Glomerular visceral epithelial cell (primary cell): ENCODE measurements around the gene PSMF1.
A peak's percentile ranks its signal among the peaks of the same experiment; 100 is the strongest.

Source experiments
- DNase-seq: peaks from one replicate; pipeline ENCODE4 v3.0.0-alpha.2; 2016; ENCODE audit errors: extremely low spot score

PSMF1 gene, protein sequence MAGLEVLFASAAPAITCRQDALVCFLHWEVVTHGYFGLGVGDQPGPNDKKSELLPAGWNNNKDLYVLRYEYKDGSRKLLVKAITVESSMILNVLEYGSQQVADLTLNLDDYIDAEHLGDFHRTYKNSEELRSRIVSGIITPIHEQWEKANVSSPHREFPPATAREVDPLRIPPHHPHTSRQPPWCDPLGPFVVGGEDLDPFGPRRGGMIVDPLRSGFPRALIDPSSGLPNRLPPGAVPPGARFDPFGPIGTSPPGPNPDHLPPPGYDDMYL

GRCh38 chr20:1118336-1119127 lies at the start of gene PSMF1:
TSS of gene PSMF1 (plus strand) at chr20:1118602. CDS start at chr20:1118774, 172 bp downstream.
- DNase-seq, result peak; percentile 96

DNA sequence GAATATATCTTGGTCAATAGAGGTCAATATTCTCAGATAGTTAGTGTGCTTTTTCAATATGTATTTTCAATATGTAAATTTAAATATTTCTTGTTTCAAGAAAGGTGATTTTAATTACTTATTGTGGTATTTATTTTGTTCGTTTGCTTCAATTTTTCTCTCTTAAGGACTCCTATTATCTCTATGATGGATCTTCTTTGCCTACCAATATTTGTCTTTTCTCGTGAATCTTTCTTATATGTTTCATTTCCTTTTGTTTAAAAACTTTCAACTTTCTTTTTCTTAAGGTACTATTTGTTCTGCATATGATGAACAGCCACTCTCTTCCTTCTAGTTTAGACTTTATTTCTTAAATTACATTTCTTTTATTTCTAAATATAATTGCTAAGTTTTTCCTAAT lies 46.1 kb upstream of the PSMF1 start:
- no peak for DNase-seq

- no peak for DNase-seq
These were observed 42.8 kb upstream of the PSMF1 start for GRCh38 chr20:1075616-1076015.

DNA sequence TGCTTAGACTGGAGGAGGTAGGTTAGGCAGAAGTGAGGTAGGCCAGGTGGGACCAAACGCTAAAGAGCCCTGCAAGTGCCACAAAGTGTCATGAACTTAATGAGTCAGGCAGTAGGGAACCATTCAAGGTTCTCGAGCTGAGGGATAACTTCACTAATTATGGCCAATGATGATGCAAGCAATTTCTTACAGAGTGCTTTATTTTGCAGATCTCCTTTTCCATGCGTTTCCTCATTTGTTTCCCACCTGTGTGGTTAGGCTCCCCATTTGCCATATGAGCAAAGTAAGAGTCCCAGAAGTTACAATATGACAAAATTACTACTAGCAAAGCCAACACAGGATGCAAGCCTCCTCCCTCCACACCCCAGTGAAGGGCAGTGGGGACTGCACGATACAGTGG lies 36.5 kb upstream of the PSMF1 start:
- no peak for DNase-seq

GRCh38 chr20:1083431-1084080 lies 34.8 kb upstream of the PSMF1 start:
- DNase-seq, result no peak

DNA sequence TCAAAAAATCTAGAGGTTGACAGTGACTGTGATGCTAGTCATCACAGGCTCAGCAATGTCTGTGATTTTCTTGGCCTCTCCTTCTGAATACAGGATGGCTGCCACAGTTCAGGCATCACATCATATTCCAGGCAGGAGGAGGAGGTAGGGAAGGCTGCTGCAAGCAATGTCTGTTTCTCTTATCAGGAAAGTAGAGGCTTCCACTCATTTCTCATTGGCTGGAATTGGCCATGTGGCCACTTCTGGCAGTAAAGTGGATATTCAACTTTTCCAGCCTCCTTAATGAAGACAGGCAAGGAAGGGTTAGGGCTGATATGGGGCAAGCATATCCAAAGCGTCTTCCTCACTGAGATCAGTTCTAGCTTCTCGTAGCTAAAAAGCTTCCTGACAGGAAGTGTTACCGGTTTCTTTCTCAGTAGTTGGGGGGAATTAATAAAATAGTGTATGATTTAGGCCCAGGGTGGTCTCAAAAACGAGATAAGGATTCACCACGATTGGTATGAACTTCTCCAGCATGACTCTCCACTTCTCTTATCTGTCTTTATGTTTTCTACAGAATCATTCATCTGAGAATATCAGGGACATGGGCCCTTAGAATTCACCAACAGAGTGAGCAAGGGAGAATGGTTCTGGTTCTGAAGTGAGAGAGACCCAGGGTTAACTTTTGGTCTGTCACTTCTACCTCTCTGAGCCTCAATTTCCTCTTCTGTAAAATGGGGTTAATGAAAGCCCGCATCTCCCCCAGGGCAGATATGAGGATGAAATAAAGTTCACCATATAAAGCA lies 32.7 kb upstream of the PSMF1 start:
- DNase-seq, result no peak

DNA sequence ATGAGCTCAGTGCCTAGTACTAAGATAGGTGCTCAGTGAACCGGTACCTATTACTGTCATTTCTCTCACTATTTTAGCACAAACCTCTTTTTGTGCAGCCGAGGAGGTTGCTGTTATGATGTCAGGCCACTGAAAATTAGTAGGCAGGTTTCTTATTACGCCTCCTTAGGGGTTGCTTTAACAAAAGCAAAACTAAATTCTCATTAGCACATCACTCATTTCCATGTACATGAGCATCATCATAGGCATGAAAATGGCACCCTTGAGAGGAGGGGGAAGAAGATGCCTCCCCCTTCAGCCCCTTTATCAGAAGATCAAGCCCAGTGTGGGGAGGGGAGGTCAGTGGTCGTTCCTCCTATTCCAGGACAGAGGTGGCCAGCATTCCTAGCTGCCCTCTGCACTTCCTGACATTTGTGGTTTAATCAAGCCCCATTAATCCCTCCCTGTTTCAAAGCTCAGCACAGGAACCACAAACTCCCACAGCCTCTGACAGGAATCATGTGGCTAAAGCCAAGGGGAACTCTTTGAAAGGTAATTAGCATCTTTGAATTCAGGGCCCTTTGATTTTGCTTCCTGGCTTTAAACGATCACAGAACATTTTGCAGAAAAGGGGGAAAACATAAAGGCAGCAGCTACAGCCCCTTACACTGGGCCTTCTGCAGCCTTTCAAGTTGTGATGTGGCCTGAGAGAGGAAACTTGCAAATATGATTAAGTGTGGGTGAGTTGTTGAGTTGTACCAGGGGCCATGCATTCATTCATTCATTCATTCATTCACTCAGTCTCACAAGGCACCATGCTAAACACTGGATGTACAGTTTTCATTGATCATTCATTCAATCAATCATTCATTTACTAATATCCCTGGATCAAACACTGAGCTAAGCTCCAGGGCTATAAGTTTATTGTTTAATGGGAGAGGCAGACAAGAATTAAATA lies 31.9 kb upstream of the PSMF1 start:
- no peak for DNase-seq

GRCh38 chr20:1087311-1087905 lies 31.0 kb upstream of the PSMF1 start:
- peak; percentile 24 for DNase-seq

GRCh38 chr20:1094751-1095150 lies 23.7 kb upstream of the PSMF1 start:
- DNase-seq, result no peak

GRCh38 chr20:1101533-1101932 lies 16.9 kb upstream of the PSMF1 start:
- no peak for DNase-seq

DNA sequence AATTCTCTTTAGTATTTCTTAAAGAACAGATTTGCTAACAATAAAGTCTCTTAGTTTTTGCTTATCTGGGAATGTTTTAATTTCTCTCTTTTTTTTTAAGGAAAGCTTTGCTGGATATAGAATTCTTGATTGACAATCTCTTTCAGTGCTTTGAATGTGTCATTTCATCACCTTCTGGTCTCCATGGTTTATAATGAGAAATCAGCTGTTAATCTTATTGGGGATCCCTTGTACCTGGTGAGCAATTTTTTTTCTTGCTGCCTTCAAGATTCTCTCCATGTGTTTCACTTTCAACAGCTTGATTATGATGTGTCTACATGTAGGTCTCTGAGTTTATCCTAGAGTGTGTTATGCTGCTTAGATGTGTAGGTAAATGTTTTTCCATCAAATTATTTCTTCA lies 16.4 kb upstream of the PSMF1 start:
- no peak for DNase-seq

- no peak for DNase-seq
These were observed 14.7 kb upstream of the PSMF1 start for GRCh38 chr20:1103751-1104150.

GRCh38 chr20:1105599-1106194 lies 12.7 kb upstream of the PSMF1 start:
- no peak for DNase-seq

GRCh38 chr20:1107176-1107575 lies 11.2 kb upstream of the PSMF1 start:
- DNase-seq, result no peak

DNA sequence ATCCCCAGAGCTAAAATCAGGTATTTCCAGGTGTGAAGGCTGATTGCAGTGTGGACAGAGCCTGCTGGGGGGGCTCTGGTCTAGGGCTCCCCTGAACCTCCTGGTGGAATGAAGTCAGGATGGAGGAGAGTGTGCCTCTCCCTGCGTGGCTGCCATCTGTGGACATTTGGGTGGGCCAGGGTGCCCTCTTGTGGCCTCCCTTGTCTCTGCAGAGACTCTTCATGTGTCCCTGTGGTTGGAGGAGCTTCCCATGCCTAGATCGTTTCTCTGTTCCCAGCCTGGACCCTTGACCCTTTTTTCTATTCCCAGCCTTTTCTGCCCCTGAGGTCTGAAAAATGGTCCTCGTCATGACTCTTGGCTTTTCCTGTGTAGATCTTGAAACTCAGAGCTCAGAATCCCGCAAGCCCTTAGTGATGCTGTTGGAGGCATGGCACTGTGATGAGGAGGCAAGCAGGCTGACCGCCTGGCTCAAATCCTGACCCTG lies 9.9 kb upstream of the PSMF1 start:
- peak; percentile 48 for DNase-seq

- DNase-seq, result no peak
These were observed 5.5 kb upstream of the PSMF1 start for GRCh38 chr20:1112908-1113307.

DNA sequence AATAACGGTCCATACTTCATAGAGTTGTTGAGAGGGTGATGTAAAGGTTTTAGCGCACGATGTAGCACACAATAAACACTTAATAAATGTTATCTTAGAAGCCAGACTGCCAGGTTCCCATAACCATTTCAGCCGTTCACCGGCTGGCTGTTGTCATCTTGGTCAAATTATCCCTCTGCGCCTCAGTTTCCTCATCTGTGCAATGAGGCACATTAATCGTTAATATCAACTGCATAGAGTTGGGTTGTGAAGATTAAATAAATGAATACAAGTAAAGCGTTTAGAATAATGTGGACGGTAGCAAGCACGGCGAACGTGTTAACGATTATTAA lies 432 bp upstream of the PSMF1 start:
- DNase-seq, result no peak

- no peak for DNase-seq
These were observed 715 bp downstream of the PSMF1 start for GRCh38 chr20:1119128-1119505.

- DNase-seq, result no peak
These were observed 1.1 kb downstream of the PSMF1 start for GRCh38 chr20:1119524-1119923.

- no peak for DNase-seq
These were observed 3.0 kb downstream of the PSMF1 start for GRCh38 chr20:1121429-1121828.
